HG03175 (cell line): ENCODE data around the gene MRPS18B.
"Not testable (repeated sequence)": the region's sequence is repeated elsewhere in the genome, so short reads cannot be mapped to it uniquely, and the experiment has no call there.

Experiments
- ATAC-seq: cut with Tn5 transposase; IDR thresholded peaks from one replicate; pipeline ENCODE4 v1.9.1; 2021; ENCODE audit warnings: mild to moderate bottlenecking, moderate library complexity; ENCODE audit not compliant: unreplicated experiment

The MRPS18B gene

DNA sequence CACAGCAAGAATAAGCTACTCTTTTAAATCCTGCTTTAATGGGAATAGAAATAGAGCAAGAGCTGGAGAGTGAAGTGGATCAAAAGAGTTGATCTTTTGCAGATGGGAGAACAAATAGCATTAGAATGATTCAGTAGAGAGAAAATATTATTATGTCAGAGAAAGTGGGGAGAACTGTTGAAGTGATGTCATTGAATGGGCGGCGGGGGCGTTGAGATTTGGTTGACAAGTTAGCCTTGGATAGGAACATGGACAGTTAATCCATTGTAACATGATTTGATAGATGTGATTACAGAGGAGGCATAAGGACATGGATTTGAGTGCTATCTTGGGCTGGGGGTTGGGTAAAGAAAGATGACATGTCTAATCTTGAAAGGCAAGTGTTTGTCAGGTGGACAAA, 18.2 kb downstream of the MRPS18B start:
- no peak for ATAC-seq

DNA sequence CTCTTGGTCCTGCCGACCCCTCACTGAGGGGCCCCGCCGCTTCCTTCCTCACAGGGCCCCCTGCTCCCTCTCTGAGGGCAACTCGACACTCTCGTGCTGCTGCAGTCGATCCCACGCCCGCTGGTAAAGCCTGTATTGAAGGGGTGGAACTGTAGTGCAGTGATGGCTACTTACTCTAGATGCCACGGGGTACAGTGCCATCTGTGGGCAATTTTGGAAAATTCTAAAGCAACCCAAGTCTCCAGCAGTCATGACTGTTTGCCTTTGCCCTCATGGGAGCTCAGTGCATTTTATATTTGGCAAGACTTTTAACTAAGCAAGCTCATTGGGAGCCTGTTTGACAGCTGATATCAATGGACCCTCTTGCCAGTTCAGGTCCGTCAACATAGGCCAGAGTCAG, 22.8 kb downstream of the MRPS18B start:
- ATAC-seq, result no peak

DNA sequence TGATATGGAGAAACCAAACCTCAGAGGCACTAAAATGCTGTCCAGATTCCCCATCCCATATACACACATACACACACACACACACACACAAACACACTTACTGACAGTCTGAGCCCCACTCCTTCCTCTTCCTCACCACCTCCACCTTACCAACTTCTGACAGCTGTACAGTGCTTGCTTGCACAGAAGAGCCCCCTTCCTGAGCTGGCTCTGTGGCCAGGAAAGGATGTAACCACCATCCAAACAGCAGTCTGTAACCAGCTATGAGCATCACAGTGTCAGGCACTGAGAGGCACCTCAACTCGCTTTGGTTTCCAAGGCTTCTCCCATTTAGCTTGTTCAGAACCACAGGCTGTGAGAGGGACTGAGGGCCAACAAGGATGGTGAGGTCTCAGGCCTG, 23.4 kb downstream of the MRPS18B start:
- ATAC-seq, result no peak

DNA sequence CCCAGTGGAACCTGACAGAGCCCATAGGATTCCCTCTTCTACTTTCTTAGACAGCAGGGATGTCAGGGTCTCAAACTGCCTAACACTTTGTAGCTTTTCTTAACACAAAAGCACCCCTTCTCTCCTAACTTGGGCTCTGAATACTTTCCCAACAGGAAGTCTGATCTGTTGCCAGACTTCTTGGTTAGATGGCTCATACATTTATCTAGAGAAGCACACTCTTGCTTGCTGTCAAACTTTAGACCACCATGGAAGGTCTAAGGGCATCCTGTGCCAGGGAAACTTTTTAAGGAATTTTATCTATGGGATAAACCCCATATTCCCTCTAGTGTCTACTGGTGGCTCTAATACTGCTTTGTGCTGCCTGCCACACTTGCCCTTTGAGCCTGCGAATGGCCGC, 26.0 kb downstream of the MRPS18B start:
- no peak for ATAC-seq

DNA sequence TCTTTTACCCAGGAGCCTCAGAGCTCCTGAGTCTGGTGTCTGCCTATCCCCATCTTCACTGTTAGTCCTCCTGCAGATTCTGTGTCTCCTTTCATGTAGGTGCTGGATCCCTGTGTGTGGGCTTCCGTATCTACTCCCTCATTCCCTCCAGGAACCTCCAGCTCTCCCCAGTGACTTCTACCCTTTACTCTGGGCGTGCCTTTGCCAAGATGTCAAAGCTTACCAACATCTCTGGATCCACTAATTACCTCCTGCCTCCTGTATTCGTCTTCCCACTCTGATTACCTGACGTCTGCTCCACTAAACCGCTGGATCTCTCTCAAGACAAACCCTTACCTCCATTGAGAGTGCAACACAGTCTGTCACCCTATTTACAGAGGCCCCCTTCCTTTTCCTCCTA, 27.1 kb downstream of the MRPS18B start:
- ATAC-seq, result no peak

DNA sequence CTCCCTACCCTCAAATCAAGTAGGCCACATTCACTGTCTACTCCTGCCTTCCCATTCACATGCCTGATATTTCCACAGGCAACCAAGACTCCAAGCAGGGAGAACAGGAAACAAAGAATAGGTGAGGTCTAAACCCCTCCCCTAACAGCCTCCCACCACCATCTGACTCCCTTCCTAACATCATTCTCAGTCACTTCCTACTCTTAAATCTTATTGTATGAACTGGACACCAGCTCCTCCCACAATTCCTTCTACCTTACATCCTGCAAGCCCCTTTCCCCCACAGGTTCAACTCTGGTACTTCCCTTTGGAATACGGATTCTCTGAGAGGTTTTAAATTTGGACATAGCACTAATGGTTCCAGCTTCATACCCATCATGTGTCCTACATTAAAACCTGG, 28.3 kb downstream of the MRPS18B start:
- no peak for ATAC-seq

DNA sequence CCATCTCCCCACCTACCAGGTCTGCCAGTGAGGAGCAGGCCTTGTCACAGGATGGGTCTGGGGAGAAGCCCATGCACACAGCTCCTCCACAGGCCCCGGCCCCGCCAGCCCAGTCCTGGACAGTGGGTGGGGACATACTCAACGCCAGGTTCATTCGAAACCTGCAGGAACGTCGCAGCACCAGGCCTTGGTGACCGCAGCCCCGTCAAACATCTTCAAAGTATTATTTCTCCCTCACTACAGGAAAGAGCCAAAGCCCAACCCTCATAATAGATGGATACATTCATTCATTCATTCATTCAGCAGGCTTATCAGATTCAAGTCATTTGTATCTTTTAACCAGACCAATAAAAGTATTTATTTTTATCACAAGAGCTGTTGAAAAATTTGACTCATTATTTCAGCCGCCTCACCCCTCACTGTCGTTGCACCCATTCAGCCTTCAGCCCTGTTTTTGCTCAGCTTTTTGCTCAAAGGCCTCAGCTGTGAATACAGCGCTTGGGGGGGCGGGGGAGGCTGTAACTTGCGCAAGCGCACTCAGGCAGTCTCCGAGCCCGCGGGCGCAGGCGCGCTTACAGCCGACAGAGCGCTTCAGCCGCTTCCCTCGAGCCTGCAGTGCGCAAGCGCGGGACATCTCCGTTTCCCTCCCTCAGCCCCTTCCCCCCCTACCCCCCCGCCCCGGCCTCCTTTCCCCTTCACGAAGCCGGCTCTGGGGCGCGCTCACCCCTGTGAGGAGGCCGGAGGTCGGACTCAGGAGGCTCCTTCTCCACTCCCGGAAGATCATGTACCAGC, 29.0 kb downstream of the MRPS18B start, which contains the start of gene C6orf136:
Gene C6orf136 (plus strand): TSS at position 684 of the 792 bp plus-strand sequence. CDS start 99 bp downstream, at position 783.
- ATAC-seq, result peak; percentile 59

DNA sequence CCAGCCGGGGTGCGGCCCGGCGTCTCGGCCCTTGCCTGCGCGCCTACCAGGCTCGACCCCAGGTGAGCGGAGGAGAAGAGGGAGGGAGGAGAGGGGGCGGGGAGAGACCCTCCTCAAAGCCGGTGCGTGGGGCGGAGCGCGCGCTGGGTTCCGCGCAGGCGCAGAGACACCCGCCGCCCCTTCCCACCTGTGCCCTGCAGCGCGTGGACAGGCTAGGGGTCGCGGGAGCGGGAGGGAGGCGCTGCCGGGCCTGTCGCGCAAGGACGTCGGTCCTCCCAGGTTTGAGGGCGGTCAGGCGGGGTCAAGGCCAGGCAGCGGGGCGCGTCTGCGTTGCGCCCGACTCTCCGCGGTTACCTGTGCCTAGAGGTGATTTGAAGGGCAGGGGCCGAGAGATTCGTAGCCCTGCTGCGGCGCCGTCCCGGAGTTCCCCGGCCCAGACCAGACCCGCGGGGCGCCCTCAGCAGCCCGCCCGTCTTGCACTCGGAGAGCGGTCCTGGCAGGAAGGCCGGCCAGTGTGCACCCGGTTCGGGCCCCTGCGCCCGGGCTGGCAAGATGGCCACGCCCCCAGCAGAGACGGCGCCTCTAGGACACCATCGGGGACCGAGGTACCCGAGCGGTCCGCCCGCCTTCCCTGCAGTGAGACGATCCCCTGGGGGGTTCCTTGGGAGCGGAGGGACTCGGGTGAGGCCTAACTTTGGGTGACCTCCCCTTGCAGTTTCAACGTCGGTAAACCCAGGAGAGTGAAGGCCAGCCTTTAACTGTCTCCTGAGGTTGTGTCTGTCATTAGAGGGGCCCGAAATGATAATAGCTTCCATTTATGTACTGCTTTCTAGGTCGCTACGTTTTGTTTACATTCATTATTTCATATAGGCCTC, 29.8 kb downstream of the MRPS18B start:
- ATAC-seq, result peak; percentile 61

DNA sequence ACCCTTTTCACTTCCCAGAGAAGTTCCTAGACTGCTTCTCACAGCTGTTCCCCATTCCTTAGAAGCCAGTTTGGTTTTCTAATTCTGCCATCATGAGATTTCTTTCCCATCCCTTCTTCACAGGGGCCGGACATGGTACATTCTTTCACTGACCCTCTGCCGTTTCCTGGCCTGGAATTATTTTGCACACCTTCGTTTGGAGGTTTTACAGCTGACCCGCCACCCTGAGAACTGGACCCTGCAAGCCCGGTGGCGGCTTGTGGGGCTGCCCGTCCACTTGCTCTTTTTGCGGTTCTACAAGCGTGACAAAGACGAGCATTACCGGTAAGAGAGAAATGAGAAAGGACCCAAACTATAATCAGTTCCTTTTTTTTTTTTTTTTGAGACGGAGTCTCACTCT, 33.5 kb downstream of the MRPS18B start:
- ATAC-seq, result no peak

DNA sequence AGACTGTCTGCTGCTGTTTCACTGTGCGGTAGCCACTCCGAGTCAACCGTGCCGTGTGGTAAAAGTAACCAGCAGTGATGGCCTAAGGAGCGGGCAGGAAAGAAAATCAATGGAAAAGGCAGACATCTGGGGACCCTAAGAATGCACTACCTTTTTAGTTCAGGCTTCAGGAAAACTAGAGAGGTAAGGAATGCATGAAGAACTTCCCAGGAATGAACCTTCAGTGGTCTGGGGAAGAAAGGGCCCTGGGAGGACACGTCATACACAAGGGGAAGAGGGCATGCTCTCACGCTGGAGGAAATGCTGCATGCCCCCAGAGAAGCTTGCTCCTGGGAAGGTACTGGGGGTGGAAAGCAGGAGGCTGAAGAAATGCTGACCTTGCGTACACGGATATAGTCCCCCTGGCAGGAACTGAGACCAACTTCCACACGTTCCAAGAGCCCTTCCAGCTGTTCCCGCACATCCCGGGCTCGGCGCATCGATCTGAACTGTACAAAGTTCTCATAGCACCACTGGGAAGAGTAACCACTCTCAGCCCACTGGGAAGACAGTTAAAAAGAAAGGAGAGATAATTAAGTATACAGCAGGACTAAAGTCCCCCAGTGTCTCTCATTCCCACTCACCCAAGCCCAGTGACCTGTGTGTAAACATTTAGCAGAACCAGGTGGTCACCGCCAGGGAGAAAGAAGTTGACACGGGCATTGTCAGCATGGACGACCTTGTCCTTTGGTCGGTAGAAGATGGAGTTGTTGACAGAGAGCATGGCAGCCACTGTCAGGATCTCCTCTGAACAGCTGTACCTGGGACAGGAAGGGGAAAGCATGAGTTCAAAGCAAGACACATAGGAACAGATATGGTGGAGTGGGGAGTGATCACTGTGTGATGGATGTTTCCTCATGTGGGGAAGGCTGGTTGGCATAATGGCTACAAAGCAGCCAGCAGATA, 37.4 kb downstream of the MRPS18B start:
- ATAC-seq, result no peak

DNA sequence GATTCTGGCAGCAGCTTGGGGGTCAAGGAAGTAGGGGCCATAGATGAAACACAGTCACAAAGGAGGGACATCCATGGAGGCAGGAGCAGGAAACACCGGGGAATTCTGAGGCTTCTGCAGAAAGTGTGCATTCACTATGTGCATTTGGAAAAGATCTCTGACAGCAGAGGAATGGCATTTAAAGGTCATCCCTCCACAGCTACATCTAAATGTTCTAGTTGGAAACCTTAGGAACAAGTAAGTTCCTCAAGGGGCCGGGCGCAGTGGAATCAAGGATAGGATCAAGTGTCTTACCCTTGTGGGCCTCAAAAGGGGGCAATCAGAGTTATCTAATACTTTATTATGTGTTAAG, 38.1 kb downstream of the MRPS18B start:
- ATAC-seq, result no peak

DNA sequence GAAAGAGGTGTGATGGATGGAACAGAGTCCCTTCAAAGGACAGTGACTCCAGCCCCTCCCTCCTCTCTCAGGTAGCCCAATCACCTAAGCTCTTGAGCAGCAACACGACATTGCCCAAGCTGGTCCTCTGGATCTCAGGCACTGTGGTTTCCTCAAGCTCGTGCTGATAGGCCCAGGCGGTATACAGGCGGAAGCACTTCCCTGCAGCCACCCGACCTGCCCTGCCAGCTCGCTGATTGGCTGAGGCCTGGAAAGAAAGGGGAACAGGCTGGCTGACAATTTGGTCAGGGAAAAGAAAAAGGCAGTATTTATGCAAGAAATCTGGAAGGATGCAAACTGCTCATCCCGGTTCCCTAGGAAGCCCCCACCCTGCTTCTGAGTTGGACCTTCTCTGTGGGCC, 38.9 kb downstream of the MRPS18B start:
- ATAC-seq, result no peak

DNA sequence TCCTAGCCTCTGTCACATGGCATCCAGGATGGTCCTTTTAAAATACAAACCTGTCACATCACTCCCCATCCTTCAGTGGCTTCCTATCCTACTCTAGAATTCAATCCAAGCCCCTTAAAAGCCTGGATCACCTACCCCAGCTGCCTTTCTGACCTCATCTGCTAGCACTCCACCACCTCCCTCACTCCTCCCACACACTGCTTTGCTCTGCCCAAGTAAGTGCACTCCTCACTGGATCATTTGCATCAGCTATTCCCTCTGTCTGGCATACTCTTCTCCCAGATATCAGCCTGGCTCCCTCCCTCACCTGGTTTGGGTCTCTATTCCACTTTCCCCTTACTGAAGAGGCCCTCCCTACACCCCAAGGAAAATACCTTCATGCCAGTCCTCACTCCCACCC, 39.8 kb downstream of the MRPS18B start:
- no peak for ATAC-seq

DNA sequence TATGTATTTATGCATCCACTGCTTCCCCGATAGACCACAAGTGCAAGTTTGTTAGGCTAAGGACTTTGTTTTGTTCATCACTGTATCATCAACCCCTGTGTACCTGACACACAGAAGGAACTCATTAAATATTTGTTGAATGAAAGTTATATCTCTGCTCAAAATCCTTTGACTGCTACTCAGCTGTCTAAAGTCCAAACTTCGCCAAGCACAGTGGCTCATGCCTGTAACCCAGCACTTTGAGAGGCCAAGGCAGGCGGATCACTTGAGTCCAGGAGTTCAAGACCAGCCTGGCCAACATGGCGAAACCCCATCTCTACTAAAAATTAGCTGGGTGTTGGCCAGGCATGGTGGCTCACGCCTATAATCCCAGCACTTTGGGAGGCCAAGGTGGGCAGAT, 40.3 kb downstream of the MRPS18B start:
- not testable (repeated sequence) for ATAC-seq

DNA sequence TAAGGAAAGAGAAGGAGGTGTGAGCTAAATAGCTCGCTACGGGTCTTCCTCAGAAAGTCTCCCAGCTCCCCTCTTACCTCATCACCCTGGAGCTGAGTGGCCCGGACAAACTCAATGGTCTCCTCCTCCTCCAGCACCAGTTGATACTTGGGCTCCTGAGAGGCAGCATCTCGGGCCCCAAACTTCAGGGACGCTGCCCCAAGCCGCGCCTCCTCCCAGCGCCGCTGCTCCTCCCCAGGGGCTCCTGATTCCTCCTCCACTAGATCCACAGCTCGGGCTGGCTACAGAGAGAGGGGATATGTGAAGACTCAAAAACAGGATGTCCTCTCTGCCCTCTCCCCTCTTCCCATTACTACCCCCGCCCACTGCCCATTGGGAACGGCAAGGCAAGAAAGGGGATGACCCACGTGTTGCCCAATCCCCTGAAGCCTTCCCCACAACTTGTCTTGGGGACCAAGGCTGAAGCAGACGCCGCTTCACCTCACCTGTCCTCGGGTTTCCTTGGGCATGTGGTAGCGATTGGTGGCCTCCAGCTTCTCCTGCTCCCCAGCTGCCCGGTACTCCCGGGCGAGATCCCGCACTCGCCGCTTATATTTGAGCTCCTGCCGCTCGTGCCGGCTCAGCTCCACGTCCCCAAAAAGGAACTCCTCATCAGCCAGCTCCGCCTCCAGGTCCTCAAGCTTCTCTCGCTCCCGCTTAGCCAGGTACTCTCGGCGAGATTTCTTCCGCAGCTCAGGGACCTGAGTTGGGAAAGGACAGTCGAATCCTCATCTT, 47.5 kb downstream of the MRPS18B start:
- ATAC-seq, result no peak

DNA sequence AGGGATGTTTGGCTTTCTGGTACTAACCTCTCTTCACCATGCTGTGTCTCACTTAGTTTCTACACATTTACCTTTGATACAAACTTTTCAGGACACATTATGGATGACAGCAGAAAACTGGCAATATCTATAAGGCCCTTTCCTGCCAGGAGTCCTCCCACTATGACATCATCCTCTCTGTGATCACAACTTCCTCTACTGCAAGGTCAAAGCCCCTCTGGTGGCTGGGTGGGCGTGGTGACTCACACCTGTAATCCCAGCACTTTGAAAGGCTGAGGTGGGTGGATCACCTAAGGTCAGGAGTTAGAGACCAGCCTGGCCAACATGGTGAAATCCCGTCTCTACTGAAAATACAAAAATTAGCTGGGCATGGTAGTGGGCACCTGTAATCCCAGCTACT, 48.7 kb downstream of the MRPS18B start:
- ATAC-seq, result not testable (repeated sequence)

DNA sequence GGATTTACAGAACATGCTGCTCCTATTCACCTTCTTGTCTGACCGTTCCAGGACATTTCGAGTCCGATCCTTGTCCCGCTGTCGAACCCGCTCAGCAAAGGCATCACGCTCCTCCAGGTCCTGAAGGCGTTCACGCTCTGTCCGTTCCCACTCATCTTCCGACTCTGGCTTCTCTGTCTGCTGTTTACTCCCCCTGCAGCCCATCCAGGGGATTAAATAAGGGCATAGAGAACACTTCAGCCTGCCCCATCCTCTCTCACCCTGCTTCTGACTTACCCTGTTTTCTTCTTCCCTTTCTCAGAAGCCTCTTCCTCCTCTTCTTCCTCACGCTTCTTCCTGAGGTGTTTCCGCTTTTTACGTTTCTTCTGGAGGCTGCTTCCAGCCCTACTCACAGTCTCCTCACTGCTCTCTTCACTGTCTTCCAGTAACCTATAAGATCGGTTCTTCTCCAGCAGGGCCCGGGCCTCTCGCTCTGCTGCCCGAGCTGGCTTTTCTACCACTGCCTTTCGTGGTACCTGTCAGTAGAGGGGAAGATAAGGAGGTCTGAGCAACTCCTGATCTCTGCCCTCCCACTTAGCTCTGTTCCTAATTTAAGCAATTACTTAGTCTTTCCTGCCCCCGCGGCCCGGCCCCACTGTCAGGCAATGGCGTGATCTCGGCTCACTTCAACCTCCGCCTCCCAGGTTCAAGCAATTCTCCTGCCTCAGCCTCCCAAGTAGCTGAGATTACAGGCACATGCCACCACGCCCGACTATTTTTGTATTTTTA, 53.3 kb downstream of the MRPS18B start:
- no peak for ATAC-seq

DNA sequence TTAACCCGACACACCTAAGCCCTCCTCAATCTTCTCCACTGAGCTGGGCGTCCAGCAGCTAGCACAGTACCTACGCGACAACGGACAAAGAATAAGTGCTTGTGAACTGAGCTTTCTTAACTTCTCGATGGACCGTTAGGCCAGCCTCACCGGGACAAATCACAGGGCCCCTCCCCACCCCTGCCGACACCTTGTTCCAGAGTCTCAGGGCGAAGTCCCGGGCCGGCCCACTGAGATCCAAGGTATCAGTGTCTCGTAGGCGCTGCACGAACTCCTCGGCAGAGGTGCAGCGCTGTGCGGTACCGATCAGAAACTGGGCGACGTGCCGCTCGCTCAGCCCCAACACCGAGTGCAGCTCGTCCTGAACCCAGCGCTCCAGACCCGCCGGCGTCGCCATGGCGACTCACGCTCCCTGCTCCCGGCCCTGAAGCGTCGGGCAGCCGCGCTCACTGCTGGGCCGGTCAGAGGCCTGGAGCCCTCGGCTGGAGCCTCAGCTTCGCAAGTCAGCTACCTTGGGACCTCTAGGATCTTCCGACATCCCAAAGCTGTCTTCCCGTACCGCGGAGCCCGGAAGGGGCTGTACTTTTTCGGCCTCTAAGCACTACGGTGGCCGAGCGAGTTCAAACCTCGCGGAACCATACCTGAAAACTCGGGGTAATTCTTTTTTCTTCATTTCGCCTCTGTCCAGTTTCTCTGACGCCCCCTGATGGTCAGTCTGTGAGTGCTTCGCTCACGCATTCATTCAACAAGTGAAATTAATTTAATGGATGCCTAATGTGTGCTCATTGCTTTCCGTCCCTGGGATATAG, 55.0 kb downstream of the MRPS18B start, which contains the start of gene DHX16:
Gene DHX16 (minus strand): TSS at position 562 of the 809 bp plus-strand sequence. CDS start 165 bp downstream, at position 397.
- peak; percentile 80 for ATAC-seq
